Upper lobe of right lung (tissue), 1 donor: Measurements from ENCODE around the gene COPS7B. TPM values are rescaled to one million over a fixed set of nuclear protein-coding genes. Genes with fewer than 3 reads are reported as not detected.

Experiments
- ATAC-seq: fragments of 200-7000 bp; cut with Tn5 transposase; one replicate; pipeline ENCODE4 v1.9.1; 2020; ENCODE audit warnings: mild to moderate bottlenecking, moderate library complexity
- DNase-seq: peaks from one replicate; pipeline ENCODE4 v3.0.0-alpha.2; 2020
- H3K27ac ChIP-seq: fragments of 200-600 bp; one replicate; pipeline ENCODE4 v1.8.0; 2022
- H3K27me3 ChIP-seq: fragments of 200-600 bp; one replicate; pipeline ENCODE4 v1.8.0; 2022; ENCODE audit warnings: mild to moderate bottlenecking
- H3K36me3 ChIP-seq: fragments of 200-600 bp; one replicate; pipeline ENCODE4 v1.8.0; 2022
- H3K4me1 ChIP-seq: fragments of 200-600 bp; one replicate; pipeline ENCODE4 v1.8.0; 2022
- H3K4me3 ChIP-seq: fragments of 200-600 bp; one replicate; pipeline ENCODE4 v1.8.0; 2022; ENCODE audit warnings: mild to moderate bottlenecking
- H3K9me3 ChIP-seq: fragments of 200-600 bp; one replicate; pipeline ENCODE4 v1.8.0; 2022
- CTCF ChIP-seq: fragments of 200-600 bp; IDR thresholded peaks from one replicate; pipeline ENCODE4 v1.8.0; 2022; ENCODE audit warnings: antibody characterized with exemption
- intact Hi-C: fragments of 100-400 bp; cut with DNase I; formaldehyde crosslinking; loops from one replicate; pipeline ENCODE4 v1.11.0; 2022
- total RNA-seq: library from RNA; stranded (reverse); fragmentation: NEBNext Ultra II Directional; extraction: Animal tissue kit (Norgen Biotek cat#: 25700); gene quantifications from one replicate; pipeline ENCODE4 v1.2.1, GENCODE V29; 2021
- donor health status: DM: no; HTN: yes; CAD: no; lungs with severe emphysema.

The COPS7B gene
- total RNA-seq, 1 donor from 2014 or later, result 34.8 TPM

DNA sequence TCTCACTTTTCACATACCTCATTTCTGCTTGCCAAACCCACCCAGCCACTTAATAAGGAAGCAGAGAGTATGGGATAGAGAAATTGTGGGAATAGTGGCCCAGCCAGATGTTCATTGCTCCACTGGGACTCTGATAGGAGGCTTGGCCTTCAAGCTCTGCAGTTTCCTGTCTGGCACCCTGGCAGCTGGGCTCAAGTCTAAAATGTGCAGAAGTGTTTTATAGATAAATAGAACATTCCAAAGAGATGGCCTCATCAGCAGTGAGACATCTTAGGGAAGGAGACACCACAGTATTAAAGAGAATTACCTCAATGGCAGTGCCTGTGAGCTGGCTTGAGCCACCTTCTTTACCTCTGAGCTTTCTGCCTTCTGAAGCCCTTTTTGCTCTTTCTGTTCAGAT, 24.7 kb downstream of the COPS7B start:
- no peak for TF ChIP-seq CTCF
- intact Hi-C loops, result no loop called here
- DNase-seq, result no peak

DNA sequence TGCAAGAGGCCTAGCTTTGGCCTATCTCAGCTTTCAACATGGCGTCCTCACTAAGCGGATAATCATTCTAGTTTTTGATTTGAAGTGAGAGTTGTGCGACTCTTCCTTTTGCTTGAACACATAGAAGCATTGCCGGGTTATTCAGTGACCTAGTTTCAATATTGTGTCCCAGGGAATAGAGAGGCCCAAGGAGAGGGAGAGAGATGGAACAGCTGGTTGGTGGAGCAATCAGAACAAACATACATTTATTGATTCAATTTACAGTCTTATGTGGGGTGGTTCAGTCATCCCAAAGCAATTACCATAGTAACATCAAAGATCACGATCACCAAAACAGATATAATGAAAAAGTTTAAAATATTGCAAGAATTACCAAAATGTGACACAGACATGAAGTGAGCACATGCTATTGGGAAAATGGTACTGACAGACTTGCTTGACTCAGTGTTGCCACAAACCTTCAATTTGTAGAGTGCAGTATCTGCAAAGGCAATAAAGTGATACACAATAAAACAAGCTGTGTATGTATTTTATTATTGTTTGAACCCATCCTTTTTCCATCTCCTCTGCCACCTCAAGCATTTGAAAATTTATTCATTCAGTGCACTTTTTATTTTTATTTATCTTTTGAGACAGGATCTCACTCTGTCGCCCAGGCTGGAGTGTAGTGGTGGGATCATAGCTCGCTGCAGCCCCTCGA, 30.2 kb downstream of the COPS7B start:
- H3K4me1 ChIP-seq, result no peaks in the 10 kb centered on the region
- no peak overlapping the region for H3K4me3 ChIP-seq
- intact Hi-C loops, result no loop called here
- no peaks in the 10 kb centered on the region for H3K27me3 ChIP-seq
- DNase-seq (no peak), ATAC-seq (no peak)
- peaks cover 6% of the 10 kb centered on the region for H3K36me3 ChIP-seq
- no peak for TF ChIP-seq CTCF
- no peak overlapping the region for H3K27ac ChIP-seq
- H3K9me3 ChIP-seq, result no peaks in the 10 kb centered on the region

More for the DNA sequence above, 24.7 kb downstream of the COPS7B start:
- H3K36me3 ChIP-seq, result peaks cover 56% of the 10 kb centered on the region
- no peak overlapping the region for H3K27ac ChIP-seq
- H3K9me3 ChIP-seq, result no peaks in the 10 kb centered on the region
- no peaks in the 10 kb centered on the region for H3K4me1 ChIP-seq
- no peaks in the 10 kb centered on the region for H3K27me3 ChIP-seq
- H3K4me3 ChIP-seq, result no peak overlapping the region
- no peak for ATAC-seq

- intact Hi-C loops, result no loop called here
- H3K27me3 ChIP-seq, result no peaks in the 10 kb centered on the region
- no peaks in the 10 kb centered on the region for H3K4me1 ChIP-seq
- H3K27ac ChIP-seq, result no peak overlapping the region
- no peak for DNase-seq
- no peak for TF ChIP-seq CTCF
- no peak for ATAC-seq
- H3K4me3 ChIP-seq, result no peak overlapping the region
- H3K36me3 ChIP-seq, result no peaks in the 10 kb centered on the region
- H3K9me3 ChIP-seq, result no peaks in the 10 kb centered on the region
Observed at GRCh38 chr2:231819447-231820042, 33.3 kb downstream of the COPS7B start.

- no peak overlapping the region for H3K4me3 ChIP-seq
- DNase-seq (no peak), ATAC-seq (no peak)
- no peaks in the 10 kb centered on the region for H3K27me3 ChIP-seq
- no peaks in the 10 kb centered on the region for H3K4me1 ChIP-seq
- no peaks in the 10 kb centered on the region for H3K36me3 ChIP-seq
- no peak overlapping the region for H3K27ac ChIP-seq
- no peak for TF ChIP-seq CTCF
- intact Hi-C loops, result no loop called here
- no peaks in the 10 kb centered on the region for H3K9me3 ChIP-seq
Observed at GRCh38 chr2:231820786-231821303, 34.6 kb downstream of the COPS7B start.

GRCh38 chr2:231821908-231822307, 35.7 kb downstream of the COPS7B start:
- Histone ChIP-seq H3K9me3 (no peaks in the 10 kb centered on the region), H3K27me3 (no peaks in the 10 kb centered on the region), H3K4me3 (no peak overlapping the region), H3K36me3 (no peaks in the 10 kb centered on the region), H3K27ac (no peak overlapping the region), H3K4me1 (no peaks in the 10 kb centered on the region)
- DNase-seq, result no peak
- no peak for ATAC-seq
- TF ChIP-seq CTCF, result no peak
- intact Hi-C loops, result no loop called here
